Body of pancreas (tissue), 4 donors: Measurements from ENCODE around the gene INTS2.

Experiments
- CTCF ChIP-seq, 7 experiments: fragments of 450-650 bp in 4 of 7; fragments of 200-600 bp in 3 of 7; sonication (generic) in 3 of 7; IDR thresholded peaks; one replicate each; pipeline ENCODE4 v1.5.1; 2016 to 2019; ENCODE audit warnings: antibody characterized with exemption in 7 of 7
- POLR2A ChIP-seq, 3 donors: fragments of 450-650 bp; IDR thresholded peaks; one replicate each; pipeline ENCODE4 v1.6.1; 2016; ENCODE audit warnings: antibody characterized with exemption in 3 of 3, mild to moderate bottlenecking in 2 of 3

GRCh38 chr17:61878984-61879612, 48.7 kb downstream of the INTS2 start:
- TF ChIP-seq POLR2A (IDR thresholded peaks at IDR 0.05) (no peak), CTCF (IDR thresholded peaks at IDR 0.05) (no peak)
